HEK293T (cell line): Measurements from ENCODE around the gene LRMDA.

ENCODE experiments used
- ARNT ChIP-seq: fragments of 450-650 bp; IDR thresholded peaks from 2 replicates; pipeline ENCODE4 v1.6.1; 2017; ENCODE audit warnings: mild to moderate bottlenecking
- BHLHE40 ChIP-seq: fragments of 450-650 bp; IDR thresholded peaks from 2 replicates; pipeline ENCODE4 v1.6.1; 2016; ENCODE audit warnings: mild to moderate bottlenecking, moderate library complexity, borderline replicate concordance
- FOXK2 ChIP-seq: fragments of 450-650 bp; IDR thresholded peaks from 2 replicates; pipeline ENCODE4 v1.6.1; 2016; ENCODE audit warnings: mild to moderate bottlenecking
- FOXM1 ChIP-seq: fragments of 450-650 bp; IDR thresholded peaks from 2 replicates; pipeline ENCODE4 v1.6.1; 2017; ENCODE audit warnings: mild to moderate bottlenecking, borderline replicate concordance
- L3MBTL2 ChIP-seq: fragments of 450-650 bp; conservative IDR thresholded peaks from 2 replicates; pipeline ENCODE4 v1.6.1; 2016; ENCODE audit warnings: mild to moderate bottlenecking
- NFRKB ChIP-seq: fragments of 450-650 bp; IDR thresholded peaks from 2 replicates; pipeline ENCODE4 v1.6.1; 2016; ENCODE audit warnings: mild to moderate bottlenecking, moderate library complexity
- SP1 ChIP-seq: fragments of 450-650 bp; IDR thresholded peaks from 2 replicates; pipeline ENCODE4 v1.6.1; 2017
- SUZ12 ChIP-seq: fragments of 450-650 bp; IDR thresholded peaks from 2 replicates; pipeline ENCODE4 v1.6.1; 2016; ENCODE audit warnings: mild to moderate bottlenecking
- ZNF384 ChIP-seq: fragments of 450-650 bp; IDR thresholded peaks from 2 replicates; pipeline ENCODE4 v1.6.1; 2016
- TF ChIP-seq, protein P1 (sequence below): fragments of 450-650 bp; IDR thresholded peaks from 2 replicates; pipeline ENCODE4 v1.6.1; 2016

DNA sequence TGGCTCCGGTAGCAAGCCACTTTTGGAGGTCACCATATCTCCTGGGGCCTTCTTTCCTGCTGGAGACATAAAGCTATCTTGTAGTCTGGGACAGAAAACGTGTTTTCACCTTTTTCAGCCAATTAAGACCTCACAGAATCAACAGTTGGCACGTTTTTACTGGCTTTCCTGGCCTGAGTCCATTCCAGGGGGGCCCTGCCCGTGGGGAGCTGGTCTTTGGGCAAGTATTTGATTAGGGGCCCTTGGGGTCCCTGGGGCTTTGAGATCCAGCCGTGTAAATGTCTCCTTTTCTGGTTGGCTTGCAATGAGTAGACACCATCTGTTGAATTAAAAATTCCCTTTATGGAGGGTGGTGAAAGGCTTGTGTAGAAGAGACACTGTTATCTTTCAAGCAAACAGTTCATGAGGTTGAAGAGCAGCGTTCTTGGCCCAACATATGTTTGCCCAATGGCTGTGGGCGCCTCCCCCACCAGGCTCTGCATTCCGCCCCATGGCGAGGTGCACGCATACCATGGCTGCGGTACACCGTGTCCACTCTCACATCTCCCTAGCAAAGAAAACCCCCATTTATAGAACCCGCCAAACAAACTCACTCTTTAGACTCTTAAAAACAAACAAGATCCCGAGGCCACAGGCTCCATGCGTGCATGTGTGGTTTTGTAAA, 593.2 kb downstream of the LRMDA start:
- TF ChIP-seq L3MBTL2: no peak
- TF ChIP-seq NFRKB: no peak
- no peak for TF ChIP-seq SUZ12
- TF ChIP-seq, protein P1, sequence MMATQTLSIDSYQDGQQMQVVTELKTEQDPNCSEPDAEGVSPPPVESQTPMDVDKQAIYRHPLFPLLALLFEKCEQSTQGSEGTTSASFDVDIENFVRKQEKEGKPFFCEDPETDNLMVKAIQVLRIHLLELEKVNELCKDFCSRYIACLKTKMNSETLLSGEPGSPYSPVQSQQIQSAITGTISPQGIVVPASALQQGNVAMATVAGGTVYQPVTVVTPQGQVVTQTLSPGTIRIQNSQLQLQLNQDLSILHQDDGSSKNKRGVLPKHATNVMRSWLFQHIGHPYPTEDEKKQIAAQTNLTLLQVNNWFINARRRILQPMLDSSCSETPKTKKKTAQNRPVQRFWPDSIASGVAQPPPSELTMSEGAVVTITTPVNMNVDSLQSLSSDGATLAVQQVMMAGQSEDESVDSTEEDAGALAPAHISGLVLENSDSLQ: no peak
- TF ChIP-seq FOXM1: no peak
- TF ChIP-seq ZNF384: no peak
- TF ChIP-seq FOXK2: no peak
- no peak for TF ChIP-seq ARNT
- no peak for TF ChIP-seq SP1
- no peak for TF ChIP-seq BHLHE40
